Common myeloid progenitor, CD34-positive (primary cell): ENCODE results near the gene STRN3.

Experiments used
- CTCF ChIA-PET: fragments of 350-600 bp; sonication (Branson Sonifier 250); formaldehyde crosslinking; loops from one replicate; lab custom pipeline; 2021; ENCODE audit warnings: antibody characterized with exemption; lab: Charles Lee
- POLR2A ChIA-PET: fragments of 350-600 bp; sonication (Branson Sonifier 250); formaldehyde crosslinking; loops from one replicate; lab custom pipeline; 2021; ENCODE audit warnings: antibody characterized with exemption; lab: Charles Lee
- DNase-seq, 3 donors: peaks; one replicate each; pipeline versions ENCODE4 v3.0.0 to v3.0.0-alpha.2; 2013
- H3K27ac ChIP-seq, 2 experiments: 1 replicate in 1 of 2; 2 replicates in 1 of 2; pipeline ENCODE4 v1.7.0; 2013; ENCODE audit warnings: inconsistent platforms in 2 of 2, low read length in 2 of 2, mild to moderate bottlenecking in 2 of 2, low read depth in 1 of 2, moderate library complexity in 1 of 2; ENCODE audit not compliant: severe bottlenecking in 2 of 2, insufficient read depth in 1 of 2, poor library complexity in 1 of 2
- H3K27me3 ChIP-seq, 5 experiments: replicated peaks in 2 of 5; 1 replicate in 3 of 5; 2 replicates in 2 of 5; pipeline versions ENCODE4 v1.6.1 to v1.7.0; 2013; ENCODE audit warnings: low read length in 4 of 5, mild to moderate bottlenecking in 2 of 5, moderate library complexity in 2 of 5, inconsistent platforms in 1 of 5; ENCODE audit not compliant: insufficient read depth in 5 of 5, control insufficient read depth in 4 of 5
- H3K36me3 ChIP-seq, 4 experiments: 1 replicate in 2 of 4; 2 replicates in 2 of 4; pipeline versions ENCODE4 v1.6.1 to v1.7.0; 2013; ENCODE audit warnings: low read length in 3 of 4, control low read depth in 1 of 4, mild to moderate bottlenecking in 1 of 4; ENCODE audit not compliant: control insufficient read depth in 4 of 4, insufficient read depth in 4 of 4
- H3K4me1 ChIP-seq, 4 experiments: 1 replicate in 3 of 4; 2 replicates in 1 of 4; pipeline versions ENCODE4 v1.6.1 to v1.7.1; 2013; ENCODE audit warnings: low read length in 3 of 4, mild to moderate bottlenecking in 3 of 4, control low read depth in 1 of 4, inconsistent platforms in 1 of 4, moderate library complexity in 1 of 4; ENCODE audit not compliant: control insufficient read depth in 4 of 4, insufficient read depth in 4 of 4; ENCODE audit errors: control extremely low read depth in 1 of 4
- H3K4me3 ChIP-seq, 7 experiments: 1 replicate in 4 of 7; 2 replicates in 3 of 7; pipeline versions ENCODE4 v1.5.1 to v1.7.0; 2013; ENCODE audit warnings: mild to moderate bottlenecking in 7 of 7, low read length in 6 of 7, moderate library complexity in 6 of 7, inconsistent platforms in 2 of 7, low read depth in 2 of 7, control low read depth in 1 of 7; ENCODE audit not compliant: insufficient read depth in 4 of 7, control insufficient read depth in 1 of 7; ENCODE audit errors: extremely low read depth in 1 of 7
- H3K9me3 ChIP-seq, 5 experiments: 1 replicate in 4 of 5; 2 replicates in 1 of 5; pipeline versions ENCODE4 v1.6.1 to v1.7.1; 2013; ENCODE audit warnings: low read length in 4 of 5, mild to moderate bottlenecking in 2 of 5, inconsistent platforms in 1 of 5, low read depth in 1 of 5, moderate library complexity in 1 of 5; ENCODE audit not compliant: control insufficient read depth in 4 of 5, insufficient read depth in 2 of 5; ENCODE audit errors: control extremely low read depth in 1 of 5
- WGBS: methylation state at CpG from one replicate; pipeline ENCODE4 v1.1.5; 2013; ENCODE audit not compliant: insufficient coverage; 5-methylcytosine and 5-hydroxymethylcytosine counted together

STRN3 gene

DNA sequence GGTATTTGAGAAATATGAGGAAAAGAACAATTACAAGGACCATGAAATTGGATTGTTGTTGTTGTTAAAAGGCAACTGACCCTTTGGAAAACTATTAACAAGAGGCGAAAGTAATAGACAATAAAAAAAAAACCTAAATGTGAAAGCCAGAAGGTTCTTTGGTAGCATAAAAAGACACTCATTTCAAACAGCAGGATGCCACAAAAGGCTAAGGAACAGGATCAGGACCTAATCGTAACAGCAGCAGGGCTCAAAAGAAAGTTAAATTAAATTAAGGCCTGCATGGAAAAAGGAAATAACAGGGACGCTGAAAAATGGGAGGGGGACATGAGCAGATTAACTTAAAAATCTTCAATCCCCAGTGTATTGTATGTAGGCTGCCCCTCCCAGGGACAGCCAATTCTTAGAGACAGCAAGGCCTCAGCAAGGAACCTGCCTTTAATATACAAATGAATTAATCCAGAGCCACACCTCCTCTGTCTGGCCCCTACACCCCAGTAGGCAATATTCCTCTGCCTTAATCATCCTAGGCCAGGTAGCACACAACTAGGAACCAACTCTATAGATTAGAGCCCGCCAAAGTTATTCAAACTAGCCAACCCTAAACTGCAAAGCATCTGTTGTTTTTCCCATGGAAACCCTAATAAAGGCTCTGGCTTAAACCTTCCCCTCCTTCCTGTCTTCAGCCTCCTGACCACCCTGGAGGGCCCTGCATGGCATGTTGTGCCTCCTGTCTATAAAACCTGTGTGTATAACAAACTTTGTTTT is 29.1 kb downstream of the STRN3 start:
- Histone ChIP-seq H3K9me3 (peaks cover 3 to 22% (median 12%) of the 10 kb centered on the region in 5 experiments), H3K27ac (no peak overlapping the region), H3K27me3 (no peaks in the 10 kb centered on the region), H3K4me1 (peaks cover 0 to 10% (median 5%) of the 10 kb centered on the region in 4 experiments), H3K4me3 (no peak overlapping the region), H3K36me3 (peaks cover 5 to 24% (median 10%) of the 10 kb centered on the region in 4 experiments)
- WGBS = 100% methylated on average over 2 of the region's 4 CpGs
- POLR2A ChIA-PET = no interaction called here
- CTCF ChIA-PET = no interaction called here
- no peak for DNase-seq

DNA sequence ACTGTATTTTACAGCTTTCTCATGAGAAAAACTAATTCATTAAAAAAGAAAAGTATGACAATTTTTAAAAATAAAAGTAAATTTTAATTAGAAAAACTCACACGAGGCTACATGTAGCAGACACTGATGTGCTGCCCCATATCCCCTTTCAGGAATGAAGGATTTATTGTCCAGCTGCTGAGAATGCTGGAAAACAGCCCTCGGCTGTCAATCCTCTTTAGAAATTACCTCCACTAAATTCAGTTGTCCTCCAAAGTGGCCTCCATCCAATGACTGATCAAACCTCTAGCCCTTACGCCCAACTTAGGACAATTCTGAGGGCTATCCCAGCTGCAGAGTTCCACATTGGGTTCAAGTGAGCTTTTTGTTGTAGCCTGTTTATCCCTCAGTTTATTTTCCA is 30.5 kb downstream of the STRN3 start:
- WGBS = 100% methylated on average over 2 of the region's 3 CpGs

DNA sequence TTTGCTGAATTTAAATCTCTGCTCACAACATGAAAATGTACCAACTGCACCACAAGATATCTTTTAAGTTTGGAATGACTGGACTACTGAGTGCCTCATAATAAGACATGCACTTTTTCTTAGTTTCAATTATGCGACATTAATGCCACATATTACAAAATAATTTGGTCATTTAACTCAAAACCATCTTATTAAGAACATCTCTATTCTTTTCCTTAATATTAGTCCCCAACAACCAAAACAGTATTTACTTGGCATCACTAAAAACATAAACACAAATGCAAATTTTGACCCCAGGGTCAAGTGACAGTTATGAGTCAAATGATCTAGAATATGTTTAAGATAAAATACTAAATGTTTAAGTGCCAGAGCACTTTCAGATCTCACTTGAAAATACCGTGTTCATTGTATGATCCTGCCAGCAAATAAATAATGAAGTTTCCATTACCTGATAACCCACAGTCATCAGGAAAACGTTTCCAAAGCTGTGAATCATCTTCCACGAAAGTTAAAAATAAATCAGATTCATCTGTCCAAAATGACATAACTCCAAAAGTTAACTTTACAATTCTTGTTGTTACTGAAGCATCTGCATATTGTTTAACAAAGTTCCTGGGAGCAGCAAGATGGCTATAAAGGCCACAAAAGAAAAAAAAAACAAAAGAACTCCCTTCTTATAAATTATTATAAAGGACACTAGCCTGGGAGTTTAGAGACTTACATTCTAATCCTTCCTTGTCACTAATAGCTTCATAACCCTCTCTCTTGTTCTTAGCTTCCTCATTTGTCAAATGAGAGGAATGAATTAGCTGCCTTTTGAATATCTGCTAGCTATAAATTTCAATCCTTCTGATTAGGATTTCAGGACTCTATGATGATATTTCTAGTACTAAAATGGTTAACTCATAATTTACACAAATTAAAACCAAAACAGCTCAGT is 31.2 kb downstream of the STRN3 start:
- H3K27me3 ChIP-seq = no peaks in the 10 kb centered on the region
- 31% methylated on average over 4 of the region's 4 CpGs for WGBS
- no peak overlapping the region for H3K27ac ChIP-seq
- peaks cover 4 to 20% (median 8%) of the 10 kb centered on the region in 4 experiments for H3K36me3 ChIP-seq
- H3K4me3 ChIP-seq = no peak overlapping the region
- ChIA-PET CTCF (interaction anchor here (1.2 kb wide), 3 partner anchors 9 to 33 kb away, joined by 3 to 4 read pairs (median 3); no protein-coding TSS in a partner anchor), POLR2A (interaction anchor here (0.7 kb wide), 1 partner anchor 32 kb away, joined by 3 read pairs; the partner anchor contains the start of gene STRN3)
- peaks cover 3 to 22% (median 12%) of the 10 kb centered on the region in 5 experiments for H3K9me3 ChIP-seq
- H3K4me1 ChIP-seq = peaks cover 0 to 21% (median 12%) of the 10 kb centered on the region in 4 experiments
- no peak for DNase-seq

More for the DNA sequence above, 30.5 kb downstream of the STRN3 start:
- no peaks in the 10 kb centered on the region for H3K27me3 ChIP-seq
- H3K36me3 ChIP-seq = peaks cover 4 to 21% (median 10%) of the 10 kb centered on the region in 4 experiments
- no peak for DNase-seq
- peak overlapping the region in 1 of 2 experiments; percentile 9 for H3K27ac ChIP-seq
- peaks cover 3 to 22% (median 12%) of the 10 kb centered on the region in 5 experiments for H3K9me3 ChIP-seq
- POLR2A ChIA-PET = no interaction called here
- CTCF ChIA-PET = interaction anchor here (1.0 to 1.2 kb wide), 4 partner anchors 10 to 32 kb away, joined by 3 to 4 read pairs (median 3); no protein-coding TSS in a partner anchor
- no peak overlapping the region for H3K4me3 ChIP-seq
- peaks cover 0 to 21% (median 12%) of the 10 kb centered on the region in 4 experiments for H3K4me1 ChIP-seq

DNA sequence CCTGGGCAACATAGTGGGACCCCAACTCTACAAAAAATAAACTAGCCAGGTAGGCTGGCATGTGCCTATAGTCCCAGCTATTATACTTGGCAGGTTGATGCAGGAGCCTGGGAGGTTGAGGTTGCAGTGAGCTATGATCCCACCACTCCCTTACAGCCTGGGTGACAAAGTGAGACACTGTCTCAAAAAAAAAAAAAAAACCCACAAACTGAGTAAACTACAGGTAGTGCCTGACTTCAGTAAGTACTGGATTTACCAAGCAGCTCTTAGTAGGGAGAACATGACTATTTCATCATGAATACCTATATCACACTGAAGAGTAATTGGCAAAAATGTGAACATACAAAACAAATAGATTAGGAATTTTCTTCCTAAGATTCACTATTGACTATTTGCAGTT is 33.1 kb downstream of the STRN3 start:
- POLR2A ChIA-PET = interaction anchor here (0.6 kb wide), 1 partner anchor 12 kb away, joined by 3 read pairs; no protein-coding TSS in a partner anchor

DNA sequence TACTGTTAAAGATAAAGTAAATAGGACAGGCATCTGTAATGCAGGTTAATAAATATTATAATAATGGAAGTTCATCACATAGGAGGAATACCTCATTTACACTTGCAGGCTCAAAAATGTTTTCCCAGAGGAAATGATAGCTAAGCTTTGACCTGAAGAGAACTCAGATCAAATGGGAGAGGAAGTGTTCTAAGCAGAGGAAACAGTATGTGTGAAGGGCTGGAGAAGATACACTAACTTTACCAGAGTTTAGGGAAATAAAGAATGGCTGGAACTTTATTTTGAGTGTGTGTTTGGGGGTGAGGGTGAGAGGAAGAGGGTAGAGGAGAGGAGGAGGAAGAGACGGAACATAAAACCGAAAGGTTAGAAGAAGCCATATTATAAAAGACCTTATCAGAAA is 34.8 kb downstream of the STRN3 start:
- no peak for DNase-seq
- Histone ChIP-seq H3K27ac (no peak overlapping the region), H3K4me1 (peaks cover 0 to 21% (median 12%) of the 10 kb centered on the region in 4 experiments), H3K9me3 (no peaks in the 10 kb centered on the region), H3K27me3 (no peaks in the 10 kb centered on the region), H3K36me3 (no peaks in the 10 kb centered on the region), H3K4me3 (no peak overlapping the region)
- ChIA-PET CTCF (interaction anchor here (0.9 to 1.6 kb wide), 2 partner anchors 10 to 21 kb away, joined by 3 to 9 read pairs; no protein-coding TSS in a partner anchor), POLR2A (no interaction called here)
- WGBS = no CpG with 5 or more reads among the region's 2 CpGs

More for the DNA sequence above, 33.1 kb downstream of the STRN3 start:
- H3K4me1 ChIP-seq = peaks cover 0 to 21% (median 12%) of the 10 kb centered on the region in 4 experiments
- peaks cover 1 to 4% (median 2%) of the 10 kb centered on the region in 4 experiments for H3K36me3 ChIP-seq
- CTCF ChIA-PET = interaction anchor here (0.6 to 1.7 kb wide), 4 partner anchors 10 to 414 kb away, joined by 3 to 6 read pairs (median 3); no protein-coding TSS in a partner anchor
- DNase-seq = no peak
- no peak overlapping the region for H3K27ac ChIP-seq
- peaks cover under 1 to 6% (median 4%) of the 10 kb centered on the region in 5 experiments for H3K9me3 ChIP-seq
- no peak overlapping the region for H3K4me3 ChIP-seq
- H3K27me3 ChIP-seq = no peaks in the 10 kb centered on the region

DNA sequence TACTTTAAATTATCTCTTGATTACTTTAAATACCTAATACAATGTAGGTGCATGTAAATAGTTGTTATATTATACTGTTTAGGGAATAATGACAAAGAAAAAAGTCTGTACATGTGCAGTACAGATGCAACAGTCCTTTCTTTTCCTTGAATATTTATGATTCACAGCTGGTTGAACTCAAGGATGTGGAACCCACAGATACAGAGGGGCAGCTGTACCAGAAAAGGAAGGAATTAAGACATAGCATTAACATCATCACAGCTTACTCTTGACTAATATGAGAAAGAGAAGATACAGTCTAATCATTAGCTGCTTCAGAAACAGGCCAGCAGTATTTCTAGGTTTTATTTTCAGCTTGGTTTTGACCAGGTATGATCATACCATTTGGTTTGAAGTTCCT is 35.4 kb downstream of the STRN3 start:
- ChIA-PET CTCF (interaction anchor here (0.9 to 1.6 kb wide), 2 partner anchors 9 to 22 kb away, joined by 3 to 9 read pairs; no protein-coding TSS in a partner anchor), POLR2A (no interaction called here)
- H3K4me3 ChIP-seq = no peak overlapping the region
- DNase-seq = no peak
- no peaks in the 10 kb centered on the region for H3K9me3 ChIP-seq
- peak overlapping the region in 1 of 2 experiments; percentile 2 for H3K27ac ChIP-seq
- no peaks in the 10 kb centered on the region for H3K27me3 ChIP-seq
- no peaks in the 10 kb centered on the region for H3K36me3 ChIP-seq
- peaks cover 0 to 21% (median 12%) of the 10 kb centered on the region in 4 experiments for H3K4me1 ChIP-seq
